GM21526 (cell line): Measurements from ENCODE around the gene COPRS.
"Not testable (repeated sequence)": the region's sequence is repeated elsewhere in the genome, so short reads cannot be mapped to it uniquely, and the experiment has no call there.

Experiments
- ATAC-seq: cut with Tn5 transposase; IDR thresholded peaks from one replicate; pipeline ENCODE4 v1.9.1; 2021; ENCODE audit warnings: moderate library complexity; ENCODE audit not compliant: unreplicated experiment, low FRiP score

The COPRS gene

GRCh38 chr17:31853911-31854470 lies 5.1 kb downstream of the COPRS start:
- ATAC-seq = no peak

- no peak for ATAC-seq
These were observed 13.8 kb downstream of the COPRS start for GRCh38 chr17:31845291-31845690.

- no peak for ATAC-seq
These were observed 15.8 kb downstream of the COPRS start for GRCh38 chr17:31843070-31843745.

- ATAC-seq = no peak
These were observed 16.6 kb downstream of the COPRS start for GRCh38 chr17:31842195-31843069.

DNA sequence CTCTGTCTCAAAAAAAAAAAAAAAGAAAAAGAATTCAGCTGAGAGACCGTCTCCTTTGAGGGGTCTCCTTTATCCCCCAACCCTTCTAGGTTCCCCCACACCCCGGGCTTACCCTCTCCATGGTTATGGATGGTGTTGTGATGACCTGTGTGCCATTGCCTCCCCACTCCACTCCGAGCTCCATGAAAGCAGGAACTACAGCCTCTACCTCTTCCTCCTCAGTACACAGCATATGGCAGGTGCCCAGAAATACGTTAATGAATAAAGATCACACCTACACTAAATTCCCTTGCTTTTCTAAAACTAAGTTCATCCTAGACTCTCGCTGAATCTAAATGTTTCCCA lies 17.2 kb downstream of the COPRS start:
- no peak for ATAC-seq

DNA sequence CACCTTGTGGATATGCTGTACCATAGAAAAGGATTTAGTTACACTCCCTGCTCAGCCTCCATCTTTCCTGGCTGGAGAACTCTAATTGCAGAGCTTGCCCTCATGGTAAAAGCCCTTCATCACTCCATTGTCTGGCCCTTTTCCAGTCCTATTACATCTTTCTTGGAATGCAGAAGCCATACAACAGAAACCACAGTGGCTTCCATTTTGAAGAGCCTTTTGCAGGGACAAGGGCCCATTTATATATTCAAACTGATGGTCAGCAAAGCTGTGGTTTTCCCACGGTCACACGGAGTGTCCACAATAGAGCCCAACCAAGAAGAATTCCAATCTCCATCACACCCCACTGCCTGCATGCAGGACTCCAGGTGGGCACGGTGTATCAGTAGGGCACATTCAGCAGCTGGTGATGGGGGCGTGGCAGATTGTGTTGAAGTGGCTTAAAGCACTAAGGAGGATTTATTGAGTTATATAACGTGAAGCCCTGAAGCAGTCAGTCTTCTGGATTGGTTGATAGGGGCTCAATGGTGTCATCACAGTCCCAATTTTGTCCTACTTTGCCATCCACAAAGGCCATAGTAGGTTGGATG lies 20.3 kb downstream of the COPRS start:
- ATAC-seq = no peak

GRCh38 chr17:31835984-31836383 lies 23.1 kb downstream of the COPRS start:
- ATAC-seq = no peak

DNA sequence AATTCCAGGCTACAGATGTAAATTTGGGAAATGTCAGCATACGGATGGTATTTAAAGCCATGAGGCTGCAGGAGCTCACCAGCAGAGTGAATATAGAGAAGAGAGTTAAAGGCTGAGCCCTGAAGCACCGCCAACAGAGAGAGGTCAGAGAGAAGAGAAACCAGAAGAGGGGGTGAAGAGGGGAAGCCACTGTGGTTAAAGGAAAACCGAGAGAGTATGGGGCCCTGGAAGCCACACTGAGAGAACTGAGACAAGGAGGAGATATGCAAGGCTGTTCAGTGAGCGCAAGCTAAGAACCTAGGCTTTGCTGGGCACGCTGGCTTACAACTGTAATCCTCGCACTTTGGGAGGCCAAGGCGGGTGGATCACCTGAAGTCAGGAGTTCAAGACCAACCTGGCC lies 24.6 kb downstream of the COPRS start:
- ATAC-seq = no peak

DNA sequence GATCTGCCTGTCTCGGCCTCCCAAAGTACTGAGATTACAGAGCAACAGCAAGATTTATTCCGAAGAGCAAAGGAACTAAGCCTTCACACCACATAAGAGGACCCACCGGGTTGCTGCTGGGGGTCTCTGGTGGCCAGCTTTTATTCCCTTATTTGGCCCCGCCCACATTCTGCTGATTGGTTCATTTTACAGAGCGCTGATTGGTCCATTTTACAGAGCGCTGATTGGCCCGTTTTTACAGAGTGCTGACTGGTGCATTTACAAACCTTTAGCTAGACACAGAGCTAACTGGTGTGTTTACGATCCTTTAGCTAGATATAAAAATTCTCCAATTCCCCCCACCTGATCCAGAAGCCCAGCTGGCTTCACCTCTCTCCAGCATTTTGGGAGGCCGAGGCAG lies 26.3 kb downstream of the COPRS start:
- no peak for ATAC-seq

DNA sequence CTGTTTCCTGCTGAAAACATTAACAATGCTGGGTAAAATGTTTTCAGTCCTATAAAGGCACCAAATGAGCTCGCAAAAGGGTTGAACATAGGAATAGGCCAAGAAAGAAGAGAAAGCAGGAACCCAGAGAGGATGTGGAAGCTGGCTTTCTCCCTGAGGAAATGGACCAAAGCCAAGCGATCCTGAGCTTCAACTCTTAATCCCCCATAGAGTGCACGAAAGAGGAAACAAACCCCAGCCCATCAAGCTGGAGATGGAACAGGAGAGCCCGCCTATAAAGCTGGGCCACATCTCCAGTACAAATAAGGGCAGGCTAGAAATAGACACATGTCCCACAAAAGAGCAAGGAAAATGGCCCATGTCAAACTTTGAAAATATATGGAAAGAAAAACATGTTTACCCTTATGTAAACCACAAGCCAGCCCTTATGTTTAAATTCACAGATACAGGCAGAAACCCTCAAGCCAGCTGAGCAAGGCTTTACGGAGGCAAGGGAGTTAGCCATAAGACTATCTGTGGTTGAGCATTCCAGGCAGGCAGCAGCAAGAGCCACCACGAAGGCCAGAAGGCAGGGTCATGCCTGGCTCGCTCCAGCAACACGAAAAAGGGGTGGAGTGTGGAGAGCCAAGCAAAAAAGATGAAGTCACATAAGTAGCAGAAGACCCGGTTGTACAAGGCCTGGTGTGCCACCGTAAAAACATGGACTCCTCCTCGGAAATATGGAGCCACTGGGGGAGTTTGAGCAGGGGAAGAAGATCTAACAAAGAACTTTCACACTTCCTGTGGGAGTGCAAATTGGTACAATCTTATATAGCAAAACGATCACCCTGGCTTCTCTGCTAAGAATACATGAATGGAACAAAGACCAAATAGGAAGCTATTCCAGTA lies 27.8 kb downstream of the COPRS start:
- ATAC-seq = no peak

DNA sequence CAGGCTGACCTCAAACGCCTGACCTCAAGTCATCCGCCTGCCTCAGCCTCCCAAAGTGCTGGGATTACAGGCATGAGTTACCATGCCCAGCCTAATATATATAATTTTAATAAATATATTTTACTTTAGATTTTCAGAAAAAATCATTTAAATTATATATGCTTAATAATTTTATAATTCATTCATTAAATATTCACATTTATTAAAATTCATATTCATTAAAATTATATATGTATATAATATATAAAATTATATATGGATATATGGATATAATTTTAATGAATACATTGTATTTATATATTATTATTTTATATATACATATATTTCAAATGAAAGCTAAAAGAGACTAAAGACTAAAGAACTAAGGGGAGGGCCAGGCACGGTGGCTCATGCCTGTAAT lies 29.4 kb downstream of the COPRS start:
- ATAC-seq = no peak

DNA sequence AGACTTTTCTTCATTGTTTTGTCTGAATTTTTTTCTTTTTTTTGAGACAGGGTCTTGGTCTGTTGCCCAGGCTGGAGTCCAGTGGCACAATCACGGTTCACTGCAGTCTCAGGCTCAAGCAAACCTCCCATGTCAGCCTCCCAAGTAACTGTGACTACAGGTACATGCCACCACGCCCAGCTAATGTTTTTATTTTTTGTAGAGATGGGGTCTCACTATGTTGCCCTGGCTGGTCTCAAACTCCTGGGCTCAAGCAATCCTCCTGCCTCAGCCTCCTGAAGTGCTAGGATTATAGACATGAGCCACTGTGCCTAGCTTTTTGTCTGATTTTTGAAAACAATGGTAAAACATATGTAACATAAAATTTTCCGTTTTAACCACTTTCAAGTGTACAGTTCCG lies 30.1 kb downstream of the COPRS start:
- not testable (repeated sequence) for ATAC-seq

DNA sequence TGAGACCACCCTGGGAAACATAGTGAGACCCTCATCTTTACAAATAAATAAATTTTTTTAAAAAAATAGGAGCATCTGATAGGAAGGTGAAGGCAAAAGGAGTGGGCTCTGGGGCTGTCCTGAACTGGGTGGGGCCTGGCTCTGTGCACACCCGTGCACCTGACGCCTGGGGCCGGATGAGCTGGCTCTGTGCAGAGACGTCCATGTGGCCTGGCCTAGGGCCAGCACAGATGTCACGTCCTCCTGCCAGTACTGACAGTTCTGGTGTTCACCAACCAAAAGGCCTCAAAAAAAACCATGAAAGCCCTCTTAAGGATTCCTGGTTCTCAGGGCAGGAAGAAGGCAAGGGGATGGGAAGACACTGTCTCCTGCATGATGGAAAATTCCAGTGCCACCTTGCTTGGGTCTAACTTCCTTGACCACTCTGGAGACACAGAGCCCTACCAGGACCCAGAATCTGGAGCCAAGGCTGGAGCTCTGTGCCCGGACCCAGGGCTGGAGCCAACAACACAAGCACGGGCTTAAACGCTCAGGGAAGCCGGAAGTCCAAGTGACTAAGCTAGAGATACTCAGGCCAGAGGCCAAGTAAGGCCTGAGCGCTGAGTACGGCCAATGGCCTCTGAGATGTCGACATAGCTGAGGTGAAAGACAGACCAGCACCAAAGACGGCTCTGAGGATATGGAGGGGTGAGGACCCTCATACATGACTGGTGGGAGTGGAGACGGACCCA lies 32.9 kb downstream of the COPRS start:
- no peak for ATAC-seq

GRCh38 chr17:31824766-31825360 lies 34.2 kb downstream of the COPRS start:
- no peak for ATAC-seq

- ATAC-seq = no peak
These were observed 36.0 kb downstream of the COPRS start for GRCh38 chr17:31823014-31823413.

- no peak for ATAC-seq
These were observed 38.2 kb downstream of the COPRS start for GRCh38 chr17:31820691-31821435.

DNA sequence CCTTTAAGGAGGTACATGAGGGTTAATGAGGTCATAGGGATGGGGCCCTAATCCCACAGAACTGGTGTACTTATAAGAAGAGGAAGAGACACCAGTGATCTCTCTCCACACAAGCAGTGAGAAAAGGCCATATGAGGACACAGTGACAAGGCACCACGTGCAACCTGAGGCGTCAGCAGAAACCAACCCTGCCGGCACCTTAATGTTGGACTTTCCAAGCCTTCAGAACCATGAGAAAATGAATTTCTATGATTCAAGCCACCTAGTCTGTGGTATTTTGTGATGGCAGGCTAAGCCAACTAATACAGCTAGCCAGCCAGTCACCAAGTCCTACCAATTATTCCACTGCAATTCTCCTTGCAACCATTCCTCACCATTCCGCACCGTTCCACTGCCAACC lies 39.5 kb downstream of the COPRS start:
- no peak for ATAC-seq

DNA sequence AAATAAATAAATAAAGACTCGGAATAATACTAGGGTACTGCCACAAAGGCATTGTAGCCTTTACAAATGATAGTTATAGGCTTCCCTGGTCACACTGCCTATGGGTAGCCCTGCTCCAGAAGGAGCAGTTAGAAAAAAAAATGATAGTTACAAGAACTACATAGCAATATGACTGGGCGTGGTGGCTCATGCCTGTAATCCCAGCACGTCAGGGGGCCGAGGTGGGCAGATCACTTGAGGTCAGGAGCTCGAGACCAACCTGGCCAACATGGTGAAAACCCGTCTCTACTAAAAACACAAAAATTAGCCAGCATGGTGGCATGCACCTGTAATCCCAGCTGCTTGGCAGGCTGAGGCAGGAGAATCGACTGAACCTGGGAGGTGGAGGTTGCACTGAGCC lies 40.2 kb downstream of the COPRS start:
- not testable (repeated sequence) for ATAC-seq
